HepG2 (cell line): Measurements from ENCODE around the gene CPNE1. TPM values are rescaled to one million over a fixed set of nuclear protein-coding genes. Genes with fewer than 3 reads are reported as not detected.

Experiments
- ARID3A ChIP-seq: IDR thresholded peaks from 2 replicates; pipeline ENCODE4 v1.6.1; 2012; ENCODE audit warnings: low read depth, low read length, improper control_type of control experiment
- MED8 ChIP-seq: sonication (generic); formaldehyde crosslinking; IDR thresholded peaks from 2 replicates; pipeline ENCODE4 v1.8.1; 2023; ENCODE audit warnings: mild to moderate bottlenecking, missing genetic modification reagents; ENCODE audit not compliant: insufficient replicate concordance
- MXD3 ChIP-seq: IDR thresholded peaks from 2 replicates; pipeline ENCODE4 v1.6.1; 2016; ENCODE audit warnings: mild to moderate bottlenecking, missing biosample characterization, missing genetic modification reagents
- PITX1 ChIP-seq: sonication (generic); formaldehyde crosslinking; IDR thresholded peaks from 2 replicates; pipeline ENCODE4 v1.5.1; 2020; ENCODE audit warnings: mild to moderate bottlenecking, missing genetic modification reagents
- TCF12 ChIP-seq, 2 experiments: fragments of 450-650 bp in 1 of 2; sonication (generic) in 1 of 2; formaldehyde crosslinking in 1 of 2; IDR thresholded peaks; 2 replicates each; pipeline versions ENCODE4 v1.6.1 to v1.8.0; 2017 to 2022; ENCODE audit warnings: antibody characterized with exemption in 1 of 2, mild to moderate bottlenecking in 1 of 2, missing genetic modification reagents in 1 of 2, moderate library complexity in 1 of 2
- ZNF143 ChIP-seq: sonication (generic); formaldehyde crosslinking; IDR thresholded peaks from 2 replicates; pipeline ENCODE4 v1.4.0; 2020; ENCODE audit warnings: missing genetic modification reagents
- ZNF160 ChIP-seq: sonication (generic); formaldehyde crosslinking; IDR thresholded peaks from 2 replicates; pipeline ENCODE4 v1.8.0; 2022; ENCODE audit warnings: mild to moderate bottlenecking, inconsistent platforms, missing genetic modification reagents
- ZNF207 ChIP-seq: fragments of 450-650 bp; IDR thresholded peaks from 2 replicates; pipeline ENCODE4 v1.6.1; 2016; ENCODE audit warnings: antibody characterized with exemption, borderline replicate concordance
- ZNF280D ChIP-seq: sonication (generic); formaldehyde crosslinking; IDR thresholded peaks from 2 replicates; pipeline ENCODE4 v1.5.1; 2020; ENCODE audit warnings: mild to moderate bottlenecking, missing genetic modification reagents
- ZNF547 ChIP-seq: sonication (generic); formaldehyde crosslinking; IDR thresholded peaks from 2 replicates; pipeline ENCODE4 v1.5.1; 2020; ENCODE audit warnings: mild to moderate bottlenecking, missing genetic modification reagents
- ZNF780A ChIP-seq: sonication (generic); formaldehyde crosslinking; IDR thresholded peaks from 2 replicates; pipeline ENCODE4 v1.8.0; 2022; ENCODE audit warnings: mild to moderate bottlenecking, missing genetic modification reagents, moderate library complexity
- ZNF790 ChIP-seq: sonication (generic); formaldehyde crosslinking; IDR thresholded peaks from 2 replicates; pipeline ENCODE4 v1.8.0; 2022; ENCODE audit warnings: missing genetic modification reagents, mild to moderate bottlenecking, borderline replicate concordance
- polyA plus RNA-seq, 8 experiments: library from polyadenylated mRNA; depleted of rRNA in 3 of 8; stranded (reverse) in 7 of 8; unstranded in 1 of 8; fragments of >200 nt; fragmentation: Illumina TruSeq in 4 of 8; extraction: Trizol in 4 of 8; gene quantifications; 2 replicates each; pipeline versions ENCODE4 v1.2.1 to v1.2.3, GENCODE V29; 2011 to 2016; ENCODE audit warnings: low read depth in 4 of 8, missing spikeins in 1 of 8, mixed read lengths in 1 of 8; ENCODE audit not compliant: insufficient read depth in 1 of 8
- total RNA-seq, 5 experiments: library from RNA; depleted of rRNA; stranded (reverse); fragments of >200 nt; fragmentation: Illumina TruSeq; extraction: Trizol; gene quantifications; 2 replicates each; pipeline ENCODE4 v1.2.3, GENCODE V29; 2016; ENCODE audit warnings: low read depth in 1 of 5
- TF ChIP-seq, protein P1 (sequence below): sonication (generic); formaldehyde crosslinking; IDR thresholded peaks from 2 replicates; pipeline ENCODE4 v1.4.0; 2020; ENCODE audit warnings: missing genetic modification reagents
- TF ChIP-seq, protein P2 (sequence below), 2 experiments: sonication (generic) in 1 of 2; formaldehyde crosslinking in 1 of 2; IDR thresholded peaks; 2 replicates each; pipeline versions ENCODE4 v1.4.0 to v1.6.1; 2018 to 2020; ENCODE audit warnings: missing genetic modification reagents in 2 of 2, borderline replicate concordance in 1 of 2, low read depth in 1 of 2, mild to moderate bottlenecking in 1 of 2, missing biosample characterization in 1 of 2

Gene CPNE1
- total and polyA plus RNA-seq, 2 of the 13 experiments (the other 11 are each of a cell fraction or from before 2014, with no cell fraction given): 408 to 431 TPM

GRCh38 chr20:35664466-35665206 is at the start of gene CPNE1, which contains the start of gene RBM12 (continued):
- peak; percentile 85; the same call in 1 of the 2 replicates for TF ChIP-seq ZNF790 (CRISPR knock-in tag)
- TF ChIP-seq ZNF143 (CRISPR knock-in tag): peak; percentile 64
- TF ChIP-seq ZNF547 (CRISPR knock-in tag): peak; percentile 98
- TF ChIP-seq, protein P1, sequence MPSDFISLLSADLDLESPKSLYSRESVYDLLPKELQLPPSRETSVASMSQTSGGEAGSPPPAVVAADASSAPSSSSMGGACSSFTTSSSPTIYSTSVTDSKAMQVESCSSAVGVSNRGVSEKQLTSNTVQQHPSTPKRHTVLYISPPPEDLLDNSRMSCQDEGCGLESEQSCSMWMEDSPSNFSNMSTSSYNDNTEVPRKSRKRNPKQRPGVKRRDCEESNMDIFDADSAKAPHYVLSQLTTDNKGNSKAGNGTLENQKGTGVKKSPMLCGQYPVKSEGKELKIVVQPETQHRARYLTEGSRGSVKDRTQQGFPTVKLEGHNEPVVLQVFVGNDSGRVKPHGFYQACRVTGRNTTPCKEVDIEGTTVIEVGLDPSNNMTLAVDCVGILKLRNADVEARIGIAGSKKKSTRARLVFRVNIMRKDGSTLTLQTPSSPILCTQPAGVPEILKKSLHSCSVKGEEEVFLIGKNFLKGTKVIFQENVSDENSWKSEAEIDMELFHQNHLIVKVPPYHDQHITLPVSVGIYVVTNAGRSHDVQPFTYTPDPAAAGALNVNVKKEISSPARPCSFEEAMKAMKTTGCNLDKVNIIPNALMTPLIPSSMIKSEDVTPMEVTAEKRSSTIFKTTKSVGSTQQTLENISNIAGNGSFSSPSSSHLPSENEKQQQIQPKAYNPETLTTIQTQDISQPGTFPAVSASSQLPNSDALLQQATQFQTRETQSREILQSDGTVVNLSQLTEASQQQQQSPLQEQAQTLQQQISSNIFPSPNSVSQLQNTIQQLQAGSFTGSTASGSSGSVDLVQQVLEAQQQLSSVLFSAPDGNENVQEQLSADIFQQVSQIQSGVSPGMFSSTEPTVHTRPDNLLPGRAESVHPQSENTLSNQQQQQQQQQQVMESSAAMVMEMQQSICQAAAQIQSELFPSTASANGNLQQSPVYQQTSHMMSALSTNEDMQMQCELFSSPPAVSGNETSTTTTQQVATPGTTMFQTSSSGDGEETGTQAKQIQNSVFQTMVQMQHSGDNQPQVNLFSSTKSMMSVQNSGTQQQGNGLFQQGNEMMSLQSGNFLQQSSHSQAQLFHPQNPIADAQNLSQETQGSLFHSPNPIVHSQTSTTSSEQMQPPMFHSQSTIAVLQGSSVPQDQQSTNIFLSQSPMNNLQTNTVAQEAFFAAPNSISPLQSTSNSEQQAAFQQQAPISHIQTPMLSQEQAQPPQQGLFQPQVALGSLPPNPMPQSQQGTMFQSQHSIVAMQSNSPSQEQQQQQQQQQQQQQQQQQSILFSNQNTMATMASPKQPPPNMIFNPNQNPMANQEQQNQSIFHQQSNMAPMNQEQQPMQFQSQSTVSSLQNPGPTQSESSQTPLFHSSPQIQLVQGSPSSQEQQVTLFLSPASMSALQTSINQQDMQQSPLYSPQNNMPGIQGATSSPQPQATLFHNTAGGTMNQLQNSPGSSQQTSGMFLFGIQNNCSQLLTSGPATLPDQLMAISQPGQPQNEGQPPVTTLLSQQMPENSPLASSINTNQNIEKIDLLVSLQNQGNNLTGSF (CRISPR knock-in tag): no peak; the same call in 1 of the 2 replicates
- peak; percentile 95 for TF ChIP-seq ZNF160 (CRISPR knock-in tag)
- peak; percentile 73 for TF ChIP-seq PITX1 (CRISPR knock-in tag)
- TF ChIP-seq, protein P2, sequence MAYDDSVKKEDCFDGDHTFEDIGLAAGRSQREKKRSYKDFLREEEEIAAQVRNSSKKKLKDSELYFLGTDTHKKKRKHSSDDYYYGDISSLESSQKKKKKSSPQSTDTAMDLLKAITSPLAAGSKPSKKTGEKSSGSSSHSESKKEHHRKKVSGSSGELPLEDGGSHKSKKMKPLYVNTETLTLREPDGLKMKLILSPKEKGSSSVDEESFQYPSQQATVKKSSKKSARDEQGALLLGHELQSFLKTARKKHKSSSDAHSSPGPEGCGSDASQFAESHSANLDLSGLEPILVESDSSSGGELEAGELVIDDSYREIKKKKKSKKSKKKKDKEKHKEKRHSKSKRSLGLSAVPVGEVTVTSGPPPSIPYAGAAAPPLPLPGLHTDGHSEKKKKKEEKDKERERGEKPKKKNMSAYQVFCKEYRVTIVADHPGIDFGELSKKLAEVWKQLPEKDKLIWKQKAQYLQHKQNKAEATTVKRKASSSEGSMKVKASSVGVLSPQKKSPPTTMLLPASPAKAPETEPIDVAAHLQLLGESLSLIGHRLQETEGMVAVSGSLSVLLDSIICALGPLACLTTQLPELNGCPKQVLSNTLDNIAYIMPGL (CRISPR knock-in tag; IDR thresholded peaks at IDR 0.05; ENCODE audit: borderline replicate concordance in 1 of 2, low read depth in 1 of 2): peak; percentile 98 to 99
- no peak for TF ChIP-seq ARID3A
- no peak for TF ChIP-seq ZNF207
- peak; percentile 97 for TF ChIP-seq MED8
- peak; percentile 97 for TF ChIP-seq MXD3 (CRISPR knock-in tag)
- TF ChIP-seq TCF12 (IDR thresholded peaks at IDR 0.05): no peak
- TF ChIP-seq TCF12 (CRISPR knock-in tag; IDR thresholded peaks at IDR 0.05): peak; percentile 22; the same call in 1 of the 2 replicates
- peak; percentile 99 for TF ChIP-seq ZNF280D (CRISPR knock-in tag)
- no peak for TF ChIP-seq ZNF780A (CRISPR knock-in tag)
